Measurements from ENCODE around the gene HSPE1.

The HSPE1 gene

DNA sequence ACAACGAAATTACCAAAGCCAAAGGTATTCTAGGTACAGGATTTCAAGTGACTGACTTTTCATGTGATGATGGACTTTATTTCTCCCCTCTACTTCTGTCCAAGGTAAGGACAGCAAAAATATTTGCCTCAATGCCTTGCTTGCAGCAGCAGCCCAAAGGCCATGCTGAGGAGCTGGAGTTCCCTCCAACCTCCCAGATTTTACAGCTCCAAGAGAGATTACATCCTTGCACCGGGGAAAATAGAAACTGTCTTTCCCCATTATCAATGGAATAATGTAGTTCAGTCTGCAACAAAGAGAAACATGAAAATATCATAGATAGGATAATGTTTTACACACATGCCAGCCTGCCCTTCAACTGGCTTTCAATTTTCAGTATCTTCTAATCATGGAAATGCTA lies 14.0 kb upstream of the HSPE1 start:
- H3K4me3 ChIP-seq (replicated peaks; ENCODE audit: low read depth, low read length): no peak overlapping the region
- TF ChIP-seq CTCF (IDR thresholded peaks at IDR 0.05; ENCODE audit: low read length, missing control alignments): no peak
- DNase-seq (ENCODE audit: low read depth): no peak

- no peak overlapping the region for H3K4me3 ChIP-seq (replicated peaks; ENCODE audit: low read depth, low read length)
- no peak for TF ChIP-seq CTCF (IDR thresholded peaks at IDR 0.05; ENCODE audit: low read length, missing control alignments)
- no peak for DNase-seq (ENCODE audit: low read depth)
Measured at GRCh38 chr2:197487385-197487784, 12.8 kb upstream of the HSPE1 start.

DNA sequence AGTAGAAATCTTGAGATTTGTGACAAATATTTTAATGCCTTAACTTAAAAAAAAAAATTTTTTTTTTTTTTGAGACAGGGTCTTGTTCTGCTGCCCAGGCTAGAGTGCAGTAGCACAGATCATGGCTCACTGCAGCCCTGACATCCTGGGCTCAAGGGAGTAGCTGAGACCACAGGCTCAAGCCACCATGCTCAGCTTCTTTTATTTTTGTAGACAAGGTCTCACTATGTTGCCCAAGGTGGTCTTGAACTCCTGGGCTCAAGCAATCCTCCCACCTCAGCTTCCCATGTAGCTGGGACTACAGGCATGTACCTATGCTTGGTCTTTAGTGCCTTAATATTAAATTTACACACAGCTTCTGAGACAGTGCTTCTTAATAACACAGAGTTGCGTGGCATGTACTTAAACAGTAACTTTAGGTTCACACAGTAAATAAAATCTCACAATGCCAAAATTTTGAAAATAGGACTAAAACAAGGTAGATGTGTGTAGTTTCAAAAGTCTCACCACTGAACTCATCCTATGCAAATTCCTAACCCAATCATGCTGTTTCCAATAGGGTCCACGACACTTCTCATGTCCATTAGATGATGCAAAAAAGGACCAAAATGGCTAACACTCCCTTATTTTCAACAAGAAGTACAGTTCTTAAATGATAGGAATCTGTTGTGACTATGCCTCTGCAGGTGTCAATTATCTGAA lies 4.6 kb upstream of the HSPE1 start:
- TF ChIP-seq CTCF (IDR thresholded peaks at IDR 0.05; ENCODE audit: low read length, missing control alignments): no peak
- no peak for DNase-seq (ENCODE audit: low read depth)
- H3K4me3 ChIP-seq (replicated peaks; ENCODE audit: low read depth, low read length): no peak overlapping the region

DNA sequence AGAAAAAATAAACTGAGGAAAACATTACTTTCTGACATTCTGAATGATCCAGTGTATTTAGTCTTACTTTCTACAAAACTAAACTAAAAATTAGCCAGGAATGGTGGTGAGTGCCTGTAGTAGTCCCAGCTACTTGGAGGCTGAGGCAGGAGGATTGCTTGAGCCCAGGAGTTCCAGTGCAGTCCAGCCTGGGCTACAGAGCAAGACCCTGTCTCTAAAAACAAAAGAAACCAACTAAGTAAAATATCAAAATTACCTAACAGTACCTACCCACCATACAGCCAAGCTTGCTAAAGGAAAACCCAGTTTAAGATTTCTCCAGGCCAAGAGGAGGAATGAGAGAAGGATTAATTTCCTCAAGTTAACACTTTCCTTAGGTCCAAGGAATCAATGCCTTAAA lies 3.5 kb upstream of the HSPE1 start:
- H3K4me3 ChIP-seq (replicated peaks; ENCODE audit: low read depth, low read length): no peak overlapping the region
- DNase-seq (ENCODE audit: low read depth): no peak
- TF ChIP-seq CTCF (IDR thresholded peaks at IDR 0.05; ENCODE audit: low read length, missing control alignments): no peak

DNA sequence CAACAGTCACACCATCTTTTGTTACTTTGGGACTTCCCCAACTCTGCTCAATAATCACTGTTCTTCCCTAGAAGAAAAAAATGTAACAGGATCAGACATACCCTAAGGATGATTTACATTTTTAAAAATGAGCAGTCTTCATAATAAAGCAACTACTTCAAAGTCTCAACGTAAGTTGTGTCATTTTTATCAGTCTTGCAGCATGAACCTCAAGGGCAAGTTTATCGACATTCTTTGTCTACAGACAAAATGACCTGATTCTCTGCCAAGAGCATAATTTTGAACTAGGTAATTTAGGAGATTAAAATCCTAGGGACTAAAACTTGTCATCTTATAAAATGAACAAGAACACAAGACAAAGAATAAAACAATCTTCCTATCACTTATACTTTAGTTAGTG lies 2.9 kb upstream of the HSPE1 start:
- no peak for DNase-seq (ENCODE audit: low read depth)
- no peak for TF ChIP-seq CTCF (IDR thresholded peaks at IDR 0.05; ENCODE audit: low read length, missing control alignments)
- H3K4me3 ChIP-seq (replicated peaks; ENCODE audit: low read depth, low read length): peak overlapping the region; percentile 93

- TF ChIP-seq CTCF (IDR thresholded peaks at IDR 0.05; ENCODE audit: low read length, missing control alignments): no peak
- DNase-seq (ENCODE audit: low read depth): peak; percentile 11
- H3K4me3 ChIP-seq (replicated peaks; ENCODE audit: low read depth, low read length): peak overlapping the region; percentile 93
Measured at GRCh38 chr2:197498235-197498936, 1.8 kb upstream of the HSPE1 start.

Data from fibroblast of pulmonary artery (primary cell).